Measurements from ENCODE around the gene PLA2G12B.

Gene PLA2G12B

DNA sequence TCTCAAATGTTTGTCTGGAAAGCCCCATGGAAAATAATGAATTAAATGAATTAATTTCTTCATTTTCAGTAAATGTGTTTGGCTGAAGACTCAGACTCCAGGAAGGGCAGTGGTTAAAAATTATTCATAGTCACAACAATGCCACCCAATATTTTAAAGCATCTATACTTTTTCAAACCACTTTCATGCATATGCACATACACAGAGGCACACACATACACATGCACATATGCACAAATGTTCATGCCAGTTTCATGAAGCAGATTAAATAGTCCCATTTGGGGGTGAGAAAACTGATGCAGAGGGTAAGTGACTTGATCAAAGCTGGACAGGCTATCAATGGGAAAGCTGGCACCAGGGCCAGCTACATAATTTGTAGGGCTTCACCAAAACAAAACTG, 1.4 kb upstream of the PLA2G12B start:
- no peaks in the 10 kb centered on the region for H3K36me3 ChIP-seq (ENCODE audit: insufficient read depth, low read length)
- no peaks in the 10 kb centered on the region for H3K27me3 ChIP-seq (ENCODE audit: insufficient read depth, low read length)
- H3K9me3 ChIP-seq (ENCODE audit: low read length): no peaks in the 10 kb centered on the region
- peaks cover 14% of the 10 kb centered on the region for H3K4me1 ChIP-seq (ENCODE audit: insufficient read depth, low read length)
- H3K4me3 ChIP-seq (ENCODE audit: low read length): no peak overlapping the region
- no peak overlapping the region for H2AFZ ChIP-seq (ENCODE audit: low read depth, low read length)

DNA sequence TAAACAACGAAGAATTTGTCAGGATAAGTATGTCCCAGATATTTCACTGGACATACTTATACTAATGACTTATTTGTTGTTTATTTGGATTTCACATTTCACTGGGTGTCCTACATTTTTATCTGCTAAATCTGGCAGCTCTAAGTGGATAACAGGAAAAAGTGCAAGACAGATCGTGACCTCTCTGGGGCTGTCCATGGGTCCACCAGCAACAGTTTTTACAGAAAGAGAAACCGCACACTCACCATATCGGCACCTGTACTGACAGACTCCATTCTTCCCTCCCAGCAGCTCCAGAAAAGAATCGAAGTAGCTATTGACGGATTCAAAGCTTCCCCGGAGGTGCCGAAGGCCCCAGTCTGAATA, 393 bp downstream of the PLA2G12B start:
- Histone ChIP-seq H2AFZ (ENCODE audit: low read depth, low read length) (peak overlapping the region; percentile 35), H3K9me3 (ENCODE audit: low read length) (no peaks in the 10 kb centered on the region), H3K4me3 (ENCODE audit: low read length) (peak overlapping the region; percentile 2), H3K4me1 (ENCODE audit: insufficient read depth, low read length) (peaks cover 14% of the 10 kb centered on the region), H3K27me3 (ENCODE audit: insufficient read depth, low read length) (no peaks in the 10 kb centered on the region), H3K36me3 (ENCODE audit: insufficient read depth, low read length) (no peaks in the 10 kb centered on the region)

DNA sequence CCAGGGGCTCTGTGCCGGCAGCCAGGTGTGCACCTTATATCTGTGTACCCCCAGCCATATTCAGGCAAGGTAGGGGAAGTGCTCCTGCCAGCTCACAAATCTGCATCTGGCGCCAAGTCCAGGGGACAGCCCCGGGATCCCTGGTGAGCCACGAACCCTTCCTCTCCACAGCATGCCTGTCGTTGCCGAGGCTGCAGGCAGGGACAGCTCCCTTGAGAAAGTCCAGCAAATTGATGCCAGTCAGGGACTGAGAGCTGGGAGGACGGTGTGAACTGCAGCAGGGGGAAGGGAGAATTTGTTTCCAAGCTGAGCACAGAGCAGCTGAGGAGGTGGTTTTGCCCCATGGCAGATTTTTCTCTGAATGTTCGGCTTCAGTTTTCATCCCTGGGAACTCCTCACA, 919 bp downstream of the PLA2G12B start:
- H2AFZ ChIP-seq (ENCODE audit: low read depth, low read length): peak overlapping the region; percentile 35
- H3K27me3 ChIP-seq (ENCODE audit: insufficient read depth, low read length): no peaks in the 10 kb centered on the region
- H3K9me3 ChIP-seq (ENCODE audit: low read length): no peaks in the 10 kb centered on the region
- peaks cover 14% of the 10 kb centered on the region for H3K4me1 ChIP-seq (ENCODE audit: insufficient read depth, low read length)
- H3K4me3 ChIP-seq (ENCODE audit: low read length): no peak overlapping the region
- H3K36me3 ChIP-seq (ENCODE audit: insufficient read depth, low read length): no peaks in the 10 kb centered on the region

DNA sequence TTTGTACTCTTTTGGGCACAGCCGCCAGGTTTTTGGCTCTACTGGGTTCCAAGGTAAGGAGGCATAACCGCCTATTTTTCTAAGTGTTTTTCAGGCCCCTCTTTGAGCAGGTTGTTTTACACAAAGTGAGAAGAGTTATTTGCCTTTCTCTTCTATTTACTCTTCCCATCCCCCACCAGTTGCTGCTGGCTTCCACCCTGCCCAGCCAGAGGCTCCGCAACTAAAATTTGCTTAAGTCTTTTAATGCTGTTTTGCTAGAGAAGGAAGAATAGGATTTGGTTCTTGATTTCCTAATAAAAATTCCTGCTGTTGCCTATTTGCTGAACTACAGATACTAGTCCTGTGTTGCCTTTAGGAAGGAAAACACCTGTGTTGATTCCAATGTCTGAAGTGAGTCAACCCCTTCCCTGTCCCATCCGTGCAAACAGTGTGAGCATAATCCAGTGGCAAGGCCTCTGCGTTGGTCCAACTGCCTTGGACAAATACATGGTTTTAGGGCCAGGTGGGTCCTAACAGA, 1.9 kb downstream of the PLA2G12B start:
- Histone ChIP-seq H3K36me3 (ENCODE audit: insufficient read depth, low read length) (no peaks in the 10 kb centered on the region), H3K9me3 (ENCODE audit: low read length) (no peaks in the 10 kb centered on the region), H2AFZ (ENCODE audit: low read depth, low read length) (no peak overlapping the region), H3K27me3 (ENCODE audit: insufficient read depth, low read length) (no peaks in the 10 kb centered on the region), H3K4me1 (ENCODE audit: insufficient read depth, low read length) (peaks cover 14% of the 10 kb centered on the region), H3K4me3 (ENCODE audit: low read length) (no peak overlapping the region)

GRCh38 chr10:72952189-72952588, 2.4 kb downstream of the PLA2G12B start:
- Histone ChIP-seq H3K27me3 (ENCODE audit: insufficient read depth, low read length) (no peaks in the 10 kb centered on the region), H3K36me3 (ENCODE audit: insufficient read depth, low read length) (no peaks in the 10 kb centered on the region), H3K9me3 (ENCODE audit: low read length) (no peaks in the 10 kb centered on the region), H2AFZ (ENCODE audit: low read depth, low read length) (no peak overlapping the region), H3K4me1 (ENCODE audit: insufficient read depth, low read length) (peaks cover 14% of the 10 kb centered on the region), H3K4me3 (ENCODE audit: low read length) (no peak overlapping the region)

GRCh38 chr10:72951760-72952159, 2.8 kb downstream of the PLA2G12B start:
- no peak overlapping the region for H2AFZ ChIP-seq (ENCODE audit: low read depth, low read length)
- no peaks in the 10 kb centered on the region for H3K9me3 ChIP-seq (ENCODE audit: low read length)
- H3K4me3 ChIP-seq (ENCODE audit: low read length): no peak overlapping the region
- peaks cover 14% of the 10 kb centered on the region for H3K4me1 ChIP-seq (ENCODE audit: insufficient read depth, low read length)
- no peaks in the 10 kb centered on the region for H3K36me3 ChIP-seq (ENCODE audit: insufficient read depth, low read length)
- no peaks in the 10 kb centered on the region for H3K27me3 ChIP-seq (ENCODE audit: insufficient read depth, low read length)

DNA sequence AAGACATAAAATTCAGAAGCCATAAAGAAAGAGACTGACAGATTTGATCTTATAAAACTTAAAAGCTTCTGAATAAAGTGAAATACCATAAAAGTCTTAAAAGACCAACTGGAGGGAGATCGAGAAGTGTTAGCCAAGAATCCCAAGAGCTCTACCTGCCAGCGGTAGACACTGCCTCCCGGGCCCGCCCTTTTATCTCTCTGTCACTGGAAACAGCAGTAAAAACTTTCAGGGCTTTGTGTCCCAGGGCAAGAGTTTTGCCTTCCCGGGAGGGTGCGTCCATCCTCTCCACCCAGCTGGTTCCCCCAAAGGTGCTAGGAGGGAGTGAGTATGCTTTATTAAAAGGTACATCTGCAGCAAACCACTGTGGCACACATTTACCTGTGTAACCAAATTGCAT, 5.8 kb downstream of the PLA2G12B start:
- Histone ChIP-seq H3K4me1 (ENCODE audit: insufficient read depth, low read length) (peaks cover 4% of the 10 kb centered on the region), H3K36me3 (ENCODE audit: insufficient read depth, low read length) (no peaks in the 10 kb centered on the region), H3K27me3 (ENCODE audit: insufficient read depth, low read length) (no peaks in the 10 kb centered on the region), H3K9me3 (ENCODE audit: low read length) (no peaks in the 10 kb centered on the region), H3K4me3 (ENCODE audit: low read length) (no peak overlapping the region), H2AFZ (ENCODE audit: low read depth, low read length) (no peak overlapping the region)

DNA sequence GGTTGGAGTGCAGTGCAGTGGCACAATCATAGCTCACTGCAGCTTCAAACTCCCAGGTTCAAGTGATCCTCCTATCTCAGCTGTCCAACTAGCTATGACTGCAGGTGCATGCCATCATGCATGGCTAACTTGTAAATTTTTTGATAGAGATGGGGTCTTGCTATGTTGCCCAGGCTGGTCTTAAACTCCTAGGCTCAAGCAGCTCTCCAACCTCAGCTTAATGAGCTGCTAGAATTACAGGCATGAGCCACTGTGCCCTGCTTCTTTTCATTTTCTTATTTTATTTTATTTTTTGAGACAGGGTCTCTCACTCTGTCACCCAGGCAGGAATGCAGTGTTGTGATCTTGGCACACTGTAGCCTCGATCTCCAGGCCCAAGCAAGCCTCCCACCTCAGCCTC, 7.6 kb downstream of the PLA2G12B start:
- Histone ChIP-seq H2AFZ (ENCODE audit: low read depth, low read length) (no peak overlapping the region), H3K36me3 (ENCODE audit: insufficient read depth, low read length) (no peaks in the 10 kb centered on the region), H3K27me3 (ENCODE audit: insufficient read depth, low read length) (no peaks in the 10 kb centered on the region), H3K4me3 (ENCODE audit: low read length) (no peak overlapping the region), H3K4me1 (ENCODE audit: insufficient read depth, low read length) (no peaks in the 10 kb centered on the region), H3K9me3 (ENCODE audit: low read length) (no peaks in the 10 kb centered on the region)

- H3K4me1 ChIP-seq (ENCODE audit: insufficient read depth, low read length): no peaks in the 10 kb centered on the region
- no peaks in the 10 kb centered on the region for H3K36me3 ChIP-seq (ENCODE audit: insufficient read depth, low read length)
- no peak overlapping the region for H3K4me3 ChIP-seq (ENCODE audit: low read length)
- no peak overlapping the region for H2AFZ ChIP-seq (ENCODE audit: low read depth, low read length)
- no peaks in the 10 kb centered on the region for H3K9me3 ChIP-seq (ENCODE audit: low read length)
- no peaks in the 10 kb centered on the region for H3K27me3 ChIP-seq (ENCODE audit: insufficient read depth, low read length)
These were observed 10.9 kb downstream of the PLA2G12B start for GRCh38 chr10:72943498-72944234.

- H3K4me3 ChIP-seq (ENCODE audit: low read length): no peak overlapping the region
- H2AFZ ChIP-seq (ENCODE audit: low read depth, low read length): no peak overlapping the region
- no peaks in the 10 kb centered on the region for H3K9me3 ChIP-seq (ENCODE audit: low read length)
- no peaks in the 10 kb centered on the region for H3K36me3 ChIP-seq (ENCODE audit: insufficient read depth, low read length)
- H3K27me3 ChIP-seq (ENCODE audit: insufficient read depth, low read length): peaks cover 3% of the 10 kb centered on the region
- H3K4me1 ChIP-seq (ENCODE audit: insufficient read depth, low read length): peaks cover 4% of the 10 kb centered on the region
These were observed 19.2 kb downstream of the PLA2G12B start for GRCh38 chr10:72935361-72935760.

DNA sequence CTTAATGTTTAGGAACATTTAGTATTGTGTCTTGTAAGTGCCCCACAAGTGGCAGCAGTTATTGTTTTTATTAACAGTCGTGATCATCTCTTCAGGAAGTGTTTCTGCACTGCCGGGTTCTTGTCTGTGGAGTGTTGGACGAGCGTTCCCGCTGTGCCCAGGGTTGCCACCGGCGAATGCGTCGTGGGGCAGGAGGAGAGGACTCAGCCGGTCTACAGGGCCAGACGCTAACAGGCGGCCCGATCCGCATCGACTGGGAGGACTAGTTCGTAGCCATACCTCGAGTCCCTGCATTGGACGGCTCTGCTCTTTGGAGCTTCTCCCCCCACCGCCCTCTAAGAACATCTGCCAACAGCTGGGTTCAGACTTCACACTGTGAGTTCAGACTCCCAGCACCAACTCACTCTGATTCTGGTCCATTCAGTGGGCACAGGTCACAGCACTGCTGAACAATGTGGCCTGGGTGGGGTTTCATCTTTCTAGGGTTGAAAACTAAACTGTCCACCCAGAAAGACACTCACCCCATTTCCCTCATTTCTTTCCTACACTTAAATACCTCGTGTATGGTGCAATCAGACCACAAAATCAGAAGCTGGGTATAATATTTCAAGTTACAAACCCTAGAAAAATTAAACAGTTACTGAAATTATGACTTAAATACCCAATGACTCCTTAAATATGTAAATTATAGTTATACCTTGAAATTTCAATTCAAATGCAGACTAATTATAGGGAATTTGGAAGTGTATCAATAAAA, 22.2 kb downstream of the PLA2G12B start:
- Histone ChIP-seq H3K36me3 (ENCODE audit: insufficient read depth, low read length) (no peaks in the 10 kb centered on the region), H3K27me3 (ENCODE audit: insufficient read depth, low read length) (peaks cover 3% of the 10 kb centered on the region), H3K4me3 (ENCODE audit: low read length) (no peak overlapping the region), H2AFZ (ENCODE audit: low read depth, low read length) (no peak overlapping the region), H3K4me1 (ENCODE audit: insufficient read depth, low read length) (peaks cover 4% of the 10 kb centered on the region), H3K9me3 (ENCODE audit: low read length) (no peaks in the 10 kb centered on the region)

DNA sequence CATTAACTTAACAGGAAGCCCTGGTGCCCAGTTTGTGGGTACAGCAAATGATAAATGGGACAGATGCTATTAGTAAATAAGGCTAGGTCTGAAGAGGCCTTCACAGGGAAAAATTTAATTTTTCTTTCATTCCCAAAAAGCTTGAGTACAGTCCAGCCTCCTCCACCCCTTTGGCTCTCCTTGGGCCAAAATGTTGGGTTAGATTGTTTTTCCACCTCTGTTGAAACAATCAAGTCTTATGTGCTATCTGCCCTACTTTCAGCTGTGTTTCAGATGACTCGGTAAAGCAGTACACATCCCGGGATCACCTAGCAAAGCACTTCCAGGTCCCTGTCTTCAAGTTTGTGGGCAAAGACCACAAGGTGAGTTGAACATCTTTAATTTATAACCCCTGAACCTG, 24.3 kb downstream of the PLA2G12B start:
- Histone ChIP-seq H3K4me3 (ENCODE audit: low read length) (no peak overlapping the region), H3K9me3 (ENCODE audit: low read length) (no peaks in the 10 kb centered on the region), H3K27me3 (ENCODE audit: insufficient read depth, low read length) (peaks cover 5% of the 10 kb centered on the region), H2AFZ (ENCODE audit: low read depth, low read length) (no peak overlapping the region), H3K36me3 (ENCODE audit: insufficient read depth, low read length) (no peaks in the 10 kb centered on the region), H3K4me1 (ENCODE audit: insufficient read depth, low read length) (peaks cover 4% of the 10 kb centered on the region)

GRCh38 chr10:72928798-72929197, 25.8 kb downstream of the PLA2G12B start:
- Histone ChIP-seq H2AFZ (ENCODE audit: low read depth, low read length) (no peak overlapping the region), H3K4me1 (ENCODE audit: insufficient read depth, low read length) (peaks cover 4% of the 10 kb centered on the region), H3K36me3 (ENCODE audit: insufficient read depth, low read length) (no peaks in the 10 kb centered on the region), H3K9me3 (ENCODE audit: low read length) (no peaks in the 10 kb centered on the region), H3K4me3 (ENCODE audit: low read length) (no peak overlapping the region), H3K27me3 (ENCODE audit: insufficient read depth, low read length) (peaks cover 5% of the 10 kb centered on the region)
